CD4-positive, alpha-beta T cell treated with Interferon alpha-2 for 1 hour (primary cell): Measurements from ENCODE around the gene CABP7.

ENCODE experiments used
- DNase-seq, 2 donors: peaks; one replicate each; pipeline ENCODE4 v3.0.0-alpha.2; 2020 to 2022

CABP7 gene

GRCh38 chr22:29726512-29727130, 6.8 kb downstream of the CABP7 start:
- no peak for DNase-seq

- peak in 1 of 2 donors; percentile 14 for DNase-seq
Measured at GRCh38 chr22:29727131-29727523, 7.3 kb downstream of the CABP7 start.

DNA sequence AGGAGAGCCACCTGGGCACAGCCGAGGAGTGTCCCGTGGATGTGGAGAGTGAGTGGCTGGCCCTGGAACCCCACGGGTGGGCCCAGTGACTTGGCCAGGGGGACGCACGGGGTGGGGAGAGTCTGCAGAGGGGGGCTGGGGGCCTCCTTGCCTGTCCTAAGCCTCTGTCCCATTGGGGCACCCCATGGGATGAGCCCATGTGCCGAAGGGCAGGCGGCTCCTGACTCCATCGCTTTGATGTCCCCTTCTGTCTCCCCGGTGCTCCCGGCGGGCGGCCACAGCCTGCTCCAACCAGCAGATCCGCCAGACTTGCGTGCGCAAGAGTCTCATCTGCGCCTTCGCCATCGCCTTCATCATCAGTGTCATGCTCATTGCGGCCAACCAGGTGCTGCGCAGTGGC, 9.4 kb downstream of the CABP7 start:
- no peak for DNase-seq

- no peak for DNase-seq
Measured at GRCh38 chr22:29731058-29731850, 11.5 kb downstream of the CABP7 start.

DNA sequence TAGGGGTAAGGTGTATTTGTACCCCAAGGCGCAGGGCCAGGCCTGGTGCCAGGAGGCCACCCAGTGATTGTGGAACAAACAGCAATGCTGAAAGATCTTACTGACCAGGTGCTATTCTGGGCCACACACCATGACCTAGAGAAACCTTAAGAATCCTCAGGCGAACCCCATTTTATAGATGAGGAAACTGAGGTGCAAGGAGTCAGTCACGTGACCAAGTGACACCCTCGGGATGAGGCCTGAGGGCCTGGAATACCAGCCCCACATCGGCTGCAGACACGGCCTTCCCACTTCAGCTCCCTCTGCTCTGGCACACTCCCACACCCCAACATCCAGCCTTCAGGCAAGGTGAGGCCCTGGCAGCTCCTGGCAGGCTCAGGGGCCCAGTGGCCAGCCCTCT, 13.1 kb downstream of the CABP7 start:
- DNase-seq: no peak

- no peak for DNase-seq
Measured at GRCh38 chr22:29733362-29734201, 13.8 kb downstream of the CABP7 start.

DNA sequence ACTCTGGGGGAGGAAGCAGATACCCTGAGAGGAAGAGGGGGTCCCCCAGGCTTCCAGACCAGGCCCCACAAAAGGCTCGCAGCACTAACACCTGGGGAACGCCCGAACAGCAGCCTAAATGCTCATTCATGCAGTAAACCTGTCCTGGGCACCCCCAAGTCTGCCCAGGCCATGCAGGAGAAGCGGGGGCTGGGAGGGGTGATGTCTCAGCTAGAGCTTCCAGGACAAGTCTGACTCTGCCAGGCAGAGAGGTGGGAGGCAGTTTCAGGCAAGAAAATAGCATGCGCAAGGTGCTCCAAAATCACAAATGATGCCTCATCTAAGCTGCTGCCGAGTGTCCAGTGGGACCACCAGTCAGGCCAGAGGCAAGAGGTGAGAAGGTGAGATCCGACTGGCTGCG, 14.6 kb downstream of the CABP7 start:
- DNase-seq: no peak

DNA sequence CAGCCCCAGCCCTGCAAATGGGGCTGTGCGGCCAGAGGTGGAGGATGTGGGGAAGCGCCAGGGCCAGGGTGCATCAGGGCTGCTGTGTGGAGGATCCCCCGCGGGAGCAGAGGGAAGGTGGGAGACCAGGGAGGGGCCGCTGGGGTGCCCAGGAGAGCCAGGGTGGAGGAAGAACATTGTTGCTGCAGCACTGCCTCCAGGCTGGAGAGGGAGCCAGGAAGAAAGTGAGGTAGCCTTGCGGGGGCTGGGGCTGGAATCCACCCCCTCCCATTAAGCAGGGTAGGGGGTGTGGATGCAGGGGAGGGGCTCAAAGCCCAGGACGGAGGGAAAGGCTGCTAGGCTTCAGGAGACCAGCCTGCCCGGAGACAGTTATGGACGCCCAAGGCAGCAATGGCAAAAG, 15.0 kb downstream of the CABP7 start:
- no peak for DNase-seq

GRCh38 chr22:29735416-29735815, 15.6 kb downstream of the CABP7 start:
- no peak for DNase-seq

GRCh38 chr22:29737251-29738117, 17.7 kb downstream of the CABP7 start:
- DNase-seq: no peak

DNA sequence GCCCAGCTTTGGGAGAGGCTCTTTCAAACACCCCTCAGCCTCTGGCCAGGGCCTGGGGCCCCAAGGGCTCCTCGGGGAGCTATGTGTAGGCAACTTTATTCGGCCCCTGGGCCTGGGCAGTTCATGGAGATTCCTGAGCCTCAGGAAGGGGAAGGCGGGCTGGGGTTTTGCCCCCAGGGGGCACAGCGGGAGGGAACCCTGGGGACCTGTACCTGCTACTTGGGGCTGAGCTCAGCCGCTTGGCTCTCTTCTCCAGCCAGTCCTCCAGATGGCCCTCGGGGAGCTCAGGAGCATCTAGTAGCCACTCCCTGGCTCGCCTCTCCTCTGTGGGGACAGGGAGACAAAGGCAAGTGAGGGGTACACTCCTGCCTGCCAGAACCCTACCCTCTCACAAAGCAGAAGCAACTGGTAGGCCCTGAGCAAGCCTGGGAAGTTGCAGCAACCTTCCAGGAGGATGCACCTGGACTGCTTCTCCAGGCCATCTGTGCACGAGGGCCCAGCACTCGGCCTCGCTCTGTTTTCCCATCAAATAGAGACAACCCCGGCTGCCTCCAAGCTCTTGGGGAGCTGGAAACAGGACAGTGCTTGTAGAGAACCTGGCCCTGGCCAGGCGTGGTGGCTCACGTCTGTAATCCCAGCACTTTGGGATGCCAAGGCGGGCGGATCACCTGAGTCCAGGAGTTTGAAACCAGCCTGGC, 18.5 kb downstream of the CABP7 start:
- no peak for DNase-seq

GRCh38 chr22:29739346-29739875, 19.6 kb downstream of the CABP7 start:
- no peak for DNase-seq

DNA sequence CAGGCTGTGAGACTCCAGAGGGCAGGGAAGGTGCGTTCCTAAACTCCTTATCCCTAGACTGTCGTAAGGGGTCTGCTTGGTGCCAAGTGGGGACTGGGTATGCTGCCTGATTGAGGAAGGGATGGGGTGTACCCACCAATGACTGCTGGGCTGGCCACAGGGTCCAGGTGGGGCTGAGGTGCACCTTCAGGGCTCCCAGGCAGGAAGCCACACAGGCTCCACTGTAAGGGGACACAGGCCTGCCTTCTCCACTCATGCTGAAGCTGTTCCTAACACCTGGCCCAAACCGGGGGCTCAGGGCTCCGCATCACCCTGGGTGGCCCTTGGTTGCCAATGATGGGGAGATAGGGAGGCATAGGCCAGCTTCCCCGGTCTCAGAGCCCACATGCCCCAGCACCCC, 20.4 kb downstream of the CABP7 start:
- no peak for DNase-seq

GRCh38 chr22:29741926-29742325, 22.1 kb downstream of the CABP7 start:
- no peak for DNase-seq

DNA sequence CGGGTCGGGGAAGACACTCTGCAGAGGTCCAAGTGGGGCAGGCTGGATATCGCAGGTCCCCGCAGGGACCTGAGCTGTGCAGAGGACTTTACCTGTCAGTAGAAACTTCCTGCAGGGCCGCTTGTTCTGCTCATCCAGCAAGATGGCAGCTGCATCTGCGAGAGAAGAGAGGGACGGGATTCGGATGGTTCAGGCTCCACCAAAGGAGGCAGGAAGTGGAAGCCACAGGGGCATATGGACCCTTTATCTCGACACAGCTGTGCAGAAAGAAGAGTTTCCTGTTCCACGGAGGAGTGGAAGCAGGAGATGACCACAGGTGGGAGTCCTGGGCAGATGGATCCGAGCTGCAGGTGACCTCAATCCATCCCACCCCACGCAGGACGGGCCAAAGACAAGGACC, 22.5 kb downstream of the CABP7 start:
- no peak for DNase-seq

- DNase-seq: no peak
Measured at GRCh38 chr22:29744902-29745301, 25.1 kb downstream of the CABP7 start.

GRCh38 chr22:29747832-29748231, 28.0 kb downstream of the CABP7 start:
- no peak for DNase-seq

DNA sequence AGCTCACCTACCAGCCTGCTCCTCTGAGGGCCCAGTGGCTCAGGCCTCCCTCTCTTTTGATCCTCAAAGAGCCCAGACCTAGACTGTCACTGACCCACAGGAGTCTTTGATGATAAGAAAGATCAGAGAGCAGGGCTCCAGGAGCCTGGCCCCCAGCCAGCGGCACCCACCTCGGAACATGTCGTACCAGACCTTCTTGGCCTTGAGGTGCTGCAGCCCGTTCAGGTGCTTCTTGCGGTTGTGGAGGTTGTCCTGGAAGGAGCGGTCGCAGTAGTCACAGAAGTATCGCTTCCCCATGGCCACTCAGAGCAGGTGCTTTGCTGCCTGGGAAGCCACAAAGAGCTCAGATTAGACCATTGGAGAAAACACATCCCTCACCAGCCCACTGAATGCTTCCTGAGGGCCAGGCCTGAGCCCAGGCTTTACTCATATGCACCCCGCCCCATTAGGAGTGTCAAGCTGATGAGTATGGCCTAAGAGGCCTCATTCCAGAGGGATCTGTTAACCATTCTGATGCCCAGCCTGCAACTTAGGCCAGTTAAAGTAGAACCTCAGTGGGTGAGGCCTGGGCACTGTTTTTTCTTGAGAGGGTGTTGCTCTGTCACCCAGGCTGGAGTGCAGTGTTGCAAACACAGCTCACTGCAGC, 28.6 kb downstream of the CABP7 start:
- no peak for DNase-seq

- no peak for DNase-seq
Measured at GRCh38 chr22:29750029-29750428, 30.2 kb downstream of the CABP7 start.

GRCh38 chr22:29750559-29751538, 31.0 kb downstream of the CABP7 start:
- DNase-seq: peak; percentile 33 to 46
